Measurements from ENCODE around the gene DPH6. TPM values are rescaled to one million over a fixed set of nuclear protein-coding genes. Genes with fewer than 3 reads are reported as not detected.

DPH6 gene
- 8.7 and 9.7 TPM in 2 replicates for total RNA-seq

GRCh38 chr15:35545824-35546510 is at the start of gene DPH6:
Gene DPH6, minus strand, starts transcription at chr15:35546165. Its CDS starts 24 bp downstream, at chr15:35546141.

Measured in bronchus fibroblast of lung (primary cell).